IPS DF 6.9 (cell line): ENCODE data around the gene KCNQ1.

Source experiments
- DNase-seq: peaks from one replicate; pipeline ENCODE4 v3.0.0-alpha.2; 2013; ENCODE audit warnings: low read depth, low spot score
- H3K27ac ChIP-seq: one replicate; pipeline ENCODE4 v1.5.1; 2013; ENCODE audit warnings: low read length, control low read depth
- H3K27me3 ChIP-seq: 2 replicates; pipeline ENCODE4 v1.6.1; 2013; ENCODE audit warnings: mild to moderate bottlenecking, low read length; ENCODE audit not compliant: control insufficient read depth, insufficient read depth
- H3K36me3 ChIP-seq: 2 replicates; pipeline ENCODE4 v1.6.1; 2013; ENCODE audit warnings: low read length; ENCODE audit not compliant: control insufficient read depth, insufficient read depth
- H3K4me1 ChIP-seq: 2 replicates; pipeline ENCODE4 v1.6.1; 2013; ENCODE audit warnings: low read length; ENCODE audit not compliant: control insufficient read depth, insufficient read depth
- H3K4me3 ChIP-seq: 2 replicates; pipeline ENCODE4 v1.5.1; 2013; ENCODE audit warnings: mild to moderate bottlenecking, low read length
- H3K9me3 ChIP-seq: 2 replicates; pipeline ENCODE4 v1.6.1; 2013; ENCODE audit warnings: low read length, inconsistent platforms; ENCODE audit not compliant: control insufficient read depth, insufficient read depth
- WGBS: extraction: QIAGEN DNeasy Blood & Tissue Kit; methylation state at CpG from one replicate; pipeline ENCODE4 v1.1.7; 2013; ENCODE audit warnings: mixed read lengths, missing lambda C conversion rate; ENCODE audit not compliant: insufficient read length, insufficient coverage; 5-methylcytosine and 5-hydroxymethylcytosine counted together

KCNQ1 gene

GRCh38 chr11:2582351-2582945 lies 137.6 kb downstream of the KCNQ1 start:
- Histone ChIP-seq H3K27me3 (peaks cover 14% of the 10 kb centered on the region), H3K4me3 (no peak overlapping the region), H3K27ac (no peak overlapping the region), H3K36me3 (no peaks in the 10 kb centered on the region), H3K4me1 (peaks cover 3% of the 10 kb centered on the region; the same call in 1 of the 2 replicates), H3K9me3 (no peaks in the 10 kb centered on the region)
- DNase-seq, result no peak
- no CpG with 5 or more reads among the region's 12 CpGs for WGBS

GRCh38 chr11:2582946-2583604 lies 138.3 kb downstream of the KCNQ1 start:
- H3K4me1 ChIP-seq, result peaks cover 3% of the 10 kb centered on the region; the same call in 1 of the 2 replicates
- H3K9me3 ChIP-seq, result no peaks in the 10 kb centered on the region
- H3K4me3 ChIP-seq, result no peak overlapping the region
- no peak overlapping the region for H3K27ac ChIP-seq
- no CpG with 5 or more reads among the region's 33 CpGs for WGBS
- no peak for DNase-seq
- H3K27me3 ChIP-seq, result peaks cover 14% of the 10 kb centered on the region
- H3K36me3 ChIP-seq, result no peaks in the 10 kb centered on the region

GRCh38 chr11:2583605-2583958 lies 138.8 kb downstream of the KCNQ1 start:
- peaks cover 14% of the 10 kb centered on the region for H3K27me3 ChIP-seq
- no CpG with 5 or more reads among the region's 6 CpGs for WGBS

GRCh38 chr11:2584434-2584811 lies 139.6 kb downstream of the KCNQ1 start:
- Histone ChIP-seq H3K4me1 (peaks cover 1% of the 10 kb centered on the region; the same call in 1 of the 2 replicates), H3K4me3 (no peak overlapping the region), H3K27ac (no peak overlapping the region), H3K9me3 (no peaks in the 10 kb centered on the region), H3K27me3 (peaks cover 14% of the 10 kb centered on the region), H3K36me3 (no peaks in the 10 kb centered on the region)
- DNase-seq, result no peak
- whole genome bisulfite sequencing, result 100% methylated on average over 1 of the region's 4 CpGs

More at GRCh38 chr11:2583605-2583958, 138.8 kb downstream of the KCNQ1 start:
- no peak for DNase-seq
- Histone ChIP-seq H3K27ac (no peak overlapping the region), H3K36me3 (no peaks in the 10 kb centered on the region), H3K4me3 (no peak overlapping the region), H3K9me3 (no peaks in the 10 kb centered on the region), H3K4me1 (peaks cover 3% of the 10 kb centered on the region; the same call in 1 of the 2 replicates)

GRCh38 chr11:2584812-2585565 lies 140.2 kb downstream of the KCNQ1 start:
- Histone ChIP-seq H3K4me1 (no peaks in the 10 kb centered on the region), H3K4me3 (no peak overlapping the region), H3K27ac (no peak overlapping the region), H3K9me3 (no peaks in the 10 kb centered on the region), H3K27me3 (peaks cover 17% of the 10 kb centered on the region), H3K36me3 (no peaks in the 10 kb centered on the region)
- no CpG with 5 or more reads among the region's 18 CpGs for WGBS
- no peak for DNase-seq

- Histone ChIP-seq H3K9me3 (no peaks in the 10 kb centered on the region), H3K4me3 (no peak overlapping the region), H3K27me3 (peaks cover 23% of the 10 kb centered on the region), H3K36me3 (no peaks in the 10 kb centered on the region), H3K27ac (no peak overlapping the region), H3K4me1 (no peaks in the 10 kb centered on the region)
- no peak for DNase-seq
- WGBS, result no CpG with 5 or more reads among the region's 6 CpGs
Observed at GRCh38 chr11:2585566-2586086, 140.8 kb downstream of the KCNQ1 start.

GRCh38 chr11:2586087-2586792 lies 141.4 kb downstream of the KCNQ1 start:
- Histone ChIP-seq H3K4me3 (no peak overlapping the region), H3K4me1 (no peaks in the 10 kb centered on the region; the same call in 1 of the 2 replicates), H3K9me3 (no peaks in the 10 kb centered on the region), H3K36me3 (no peaks in the 10 kb centered on the region), H3K27ac (no peak overlapping the region), H3K27me3 (peaks cover 28% of the 10 kb centered on the region)
- no peak for DNase-seq
- no CpG with 5 or more reads among the region's 18 CpGs for WGBS

- Histone ChIP-seq H3K4me3 (no peak overlapping the region), H3K27me3 (peaks cover 33% of the 10 kb centered on the region), H3K9me3 (no peaks in the 10 kb centered on the region), H3K27ac (no peak overlapping the region), H3K36me3 (no peaks in the 10 kb centered on the region), H3K4me1 (no peaks in the 10 kb centered on the region; the same call in 1 of the 2 replicates)
- no CpG with 5 or more reads among the region's 5 CpGs for WGBS
- DNase-seq, result no peak
Observed at GRCh38 chr11:2586793-2587131, 142.0 kb downstream of the KCNQ1 start.

GRCh38 chr11:2587132-2587930 lies 142.5 kb downstream of the KCNQ1 start:
- WGBS, result no CpG with 5 or more reads among the region's 20 CpGs
- Histone ChIP-seq H3K27me3 (peaks cover 38% of the 10 kb centered on the region), H3K27ac (no peak overlapping the region), H3K4me1 (no peaks in the 10 kb centered on the region; the same call in 1 of the 2 replicates), H3K4me3 (no peak overlapping the region), H3K36me3 (no peaks in the 10 kb centered on the region), H3K9me3 (no peaks in the 10 kb centered on the region)
- no peak for DNase-seq
